Lower lobe of right lung (tissue), 2 donors: Measurements from ENCODE around the gene NCOA4. TPM values are rescaled to one million over a fixed set of nuclear protein-coding genes. Genes with fewer than 3 reads are reported as not detected.

Experiments used
- ATAC-seq, 2 donors: fragments of 200-7000 bp; cut with Tn5 transposase; one replicate each; pipeline ENCODE4 v1.9.1; 2020 to 2022; ENCODE audit warnings: mild to moderate bottlenecking in 2 of 2, moderate library complexity in 2 of 2
- DNase-seq: peaks from one replicate; pipeline ENCODE4 v3.0.0-alpha.2; 2020
- H3K27ac ChIP-seq: fragments of 200-600 bp; one replicate; pipeline ENCODE4 v1.8.0; 2022
- H3K27me3 ChIP-seq: fragments of 200-600 bp; one replicate; pipeline ENCODE4 v1.8.0; 2022; ENCODE audit warnings: low read depth
- H3K36me3 ChIP-seq: fragments of 200-600 bp; one replicate; pipeline ENCODE4 v1.8.0; 2022; ENCODE audit warnings: mild to moderate bottlenecking
- H3K4me1 ChIP-seq: fragments of 200-600 bp; one replicate; pipeline ENCODE4 v1.8.0; 2022
- H3K4me3 ChIP-seq: fragments of 200-600 bp; one replicate; pipeline ENCODE4 v1.8.0; 2022; ENCODE audit warnings: mild to moderate bottlenecking
- H3K9me3 ChIP-seq: fragments of 200-600 bp; one replicate; pipeline ENCODE4 v1.8.0; 2022
- intact Hi-C: fragments of 100-400 bp; cut with DNase I; formaldehyde crosslinking; loops from one replicate; pipeline ENCODE4 v1.11.0; 2022
- total RNA-seq: library from RNA; stranded (reverse); fragmentation: NEBNext Ultra II Directional; extraction: Animal tissue kit (Norgen Biotek cat#: 25700); gene quantifications from one replicate; pipeline ENCODE4 v1.2.1, GENCODE V29; 2021
- TF ChIP-seq, protein P1 (sequence below): fragments of 200-600 bp; IDR thresholded peaks from one replicate; pipeline ENCODE4 v1.8.0; 2022; ENCODE audit warnings: antibody characterized with exemption, mild to moderate bottlenecking
- donor health status: DM: no; HTN: yes; CAD: no; lungs with severe emphysema.

NCOA4 gene
- total RNA-seq, 1 donor from 2014 or later, result 194 TPM

DNA sequence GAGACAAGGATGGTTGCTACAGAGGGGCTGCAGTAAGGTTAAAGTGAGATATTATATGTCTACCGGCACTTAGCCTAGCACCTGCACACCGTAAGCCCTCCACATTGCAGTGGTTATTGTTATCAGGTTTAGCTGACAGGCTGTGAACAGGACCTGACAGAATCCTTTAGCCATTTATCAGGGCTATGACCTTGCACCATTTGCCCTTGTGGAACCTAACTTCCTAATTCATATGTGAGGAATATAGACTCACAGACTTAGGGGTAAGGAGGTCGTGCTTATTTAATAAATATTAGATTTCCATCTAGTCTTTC, 10.1 kb downstream of the NCOA4 start:
- no peak for ATAC-seq
- peak overlapping the region; percentile 33 for H3K4me3 ChIP-seq
- peaks cover 13% of the 10 kb centered on the region for H3K36me3 ChIP-seq
- intact Hi-C loops, result no loop called here
- no peaks in the 10 kb centered on the region for H3K9me3 ChIP-seq
- H3K27ac ChIP-seq, result peak overlapping the region; percentile 61
- TF ChIP-seq, protein P1, sequence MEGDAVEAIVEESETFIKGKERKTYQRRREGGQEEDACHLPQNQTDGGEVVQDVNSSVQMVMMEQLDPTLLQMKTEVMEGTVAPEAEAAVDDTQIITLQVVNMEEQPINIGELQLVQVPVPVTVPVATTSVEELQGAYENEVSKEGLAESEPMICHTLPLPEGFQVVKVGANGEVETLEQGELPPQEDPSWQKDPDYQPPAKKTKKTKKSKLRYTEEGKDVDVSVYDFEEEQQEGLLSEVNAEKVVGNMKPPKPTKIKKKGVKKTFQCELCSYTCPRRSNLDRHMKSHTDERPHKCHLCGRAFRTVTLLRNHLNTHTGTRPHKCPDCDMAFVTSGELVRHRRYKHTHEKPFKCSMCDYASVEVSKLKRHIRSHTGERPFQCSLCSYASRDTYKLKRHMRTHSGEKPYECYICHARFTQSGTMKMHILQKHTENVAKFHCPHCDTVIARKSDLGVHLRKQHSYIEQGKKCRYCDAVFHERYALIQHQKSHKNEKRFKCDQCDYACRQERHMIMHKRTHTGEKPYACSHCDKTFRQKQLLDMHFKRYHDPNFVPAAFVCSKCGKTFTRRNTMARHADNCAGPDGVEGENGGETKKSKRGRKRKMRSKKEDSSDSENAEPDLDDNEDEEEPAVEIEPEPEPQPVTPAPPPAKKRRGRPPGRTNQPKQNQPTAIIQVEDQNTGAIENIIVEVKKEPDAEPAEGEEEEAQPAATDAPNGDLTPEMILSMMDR, result no peak
- H3K27me3 ChIP-seq, result no peaks in the 10 kb centered on the region
- no peak for DNase-seq
- peaks cover 77% of the 10 kb centered on the region for H3K4me1 ChIP-seq

DNA sequence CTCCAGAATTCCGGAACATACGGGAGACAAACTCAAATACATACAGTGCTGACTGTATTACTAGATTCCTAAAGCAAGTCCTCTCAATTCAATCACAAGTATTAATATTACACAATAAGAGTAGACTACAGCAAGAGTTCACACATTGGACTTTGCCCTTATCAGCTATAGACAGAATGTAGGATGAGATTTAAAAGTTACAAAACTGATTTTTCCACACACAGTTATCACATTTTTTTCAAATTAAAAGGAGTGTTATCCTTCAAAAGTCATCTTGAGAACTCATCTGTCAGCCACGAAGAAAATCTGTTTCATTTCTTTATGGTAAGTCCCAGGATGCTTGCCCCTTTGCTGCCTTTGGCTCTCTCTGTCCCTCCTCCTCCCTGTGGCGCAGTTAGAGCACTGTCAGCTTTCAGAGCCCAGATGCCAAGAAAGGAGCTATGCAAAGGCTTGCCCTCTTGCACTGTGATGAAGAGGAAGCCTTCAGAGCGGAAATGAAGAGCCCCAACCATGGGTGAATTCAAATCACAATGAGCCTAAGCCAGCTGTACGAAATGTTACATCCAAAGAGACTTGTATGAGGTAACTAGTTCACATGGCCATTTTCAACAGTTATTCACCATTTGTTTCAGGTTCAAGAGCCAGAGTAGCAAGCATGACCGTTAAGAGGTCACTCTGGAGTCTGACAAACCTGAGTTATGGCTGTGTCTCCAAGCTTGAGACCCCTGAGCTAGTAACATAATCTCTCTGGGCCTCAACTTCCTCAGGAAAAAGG, 10.7 kb downstream of the NCOA4 start:
- ATAC-seq (peak in 1 of 2 donors; percentile 12), DNase-seq (no peak)
- TF ChIP-seq, protein P1, result no peak
- Histone ChIP-seq H3K9me3 (no peaks in the 10 kb centered on the region), H3K4me3 (peak overlapping the region; percentile 33), H3K36me3 (peaks cover 18% of the 10 kb centered on the region), H3K4me1 (peaks cover 77% of the 10 kb centered on the region), H3K27me3 (no peaks in the 10 kb centered on the region), H3K27ac (peak overlapping the region; percentile 61)
- intact Hi-C loops, result no loop called here

DNA sequence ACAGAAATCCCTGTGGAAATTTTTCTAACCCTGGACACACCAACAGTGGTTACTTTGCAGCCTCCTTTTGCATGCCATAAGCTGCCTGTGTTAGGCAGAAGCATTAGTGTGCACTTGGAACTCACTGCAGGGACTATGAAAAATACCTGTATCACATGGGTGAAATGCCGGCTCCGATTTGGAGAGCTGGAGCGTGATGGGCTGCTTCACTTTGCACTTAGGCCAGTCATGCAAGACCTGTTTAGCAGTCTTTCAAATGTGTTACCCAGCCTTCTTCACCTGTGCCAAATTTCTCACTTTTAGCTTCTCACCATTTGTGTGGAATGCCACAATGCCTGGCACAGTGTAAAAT, 11.3 kb downstream of the NCOA4 start:
- no peaks in the 10 kb centered on the region for H3K9me3 ChIP-seq
- H3K36me3 ChIP-seq, result peaks cover 24% of the 10 kb centered on the region
- H3K4me3 ChIP-seq, result peak overlapping the region; percentile 6
- peaks cover 72% of the 10 kb centered on the region for H3K4me1 ChIP-seq
- H3K27ac ChIP-seq, result peak overlapping the region; percentile 61
- H3K27me3 ChIP-seq, result no peaks in the 10 kb centered on the region
- ATAC-seq (peak in 1 of 2 donors; percentile 6), DNase-seq (no peak)
- TF ChIP-seq, protein P1, result no peak
- intact Hi-C loops, result no loop called here

DNA sequence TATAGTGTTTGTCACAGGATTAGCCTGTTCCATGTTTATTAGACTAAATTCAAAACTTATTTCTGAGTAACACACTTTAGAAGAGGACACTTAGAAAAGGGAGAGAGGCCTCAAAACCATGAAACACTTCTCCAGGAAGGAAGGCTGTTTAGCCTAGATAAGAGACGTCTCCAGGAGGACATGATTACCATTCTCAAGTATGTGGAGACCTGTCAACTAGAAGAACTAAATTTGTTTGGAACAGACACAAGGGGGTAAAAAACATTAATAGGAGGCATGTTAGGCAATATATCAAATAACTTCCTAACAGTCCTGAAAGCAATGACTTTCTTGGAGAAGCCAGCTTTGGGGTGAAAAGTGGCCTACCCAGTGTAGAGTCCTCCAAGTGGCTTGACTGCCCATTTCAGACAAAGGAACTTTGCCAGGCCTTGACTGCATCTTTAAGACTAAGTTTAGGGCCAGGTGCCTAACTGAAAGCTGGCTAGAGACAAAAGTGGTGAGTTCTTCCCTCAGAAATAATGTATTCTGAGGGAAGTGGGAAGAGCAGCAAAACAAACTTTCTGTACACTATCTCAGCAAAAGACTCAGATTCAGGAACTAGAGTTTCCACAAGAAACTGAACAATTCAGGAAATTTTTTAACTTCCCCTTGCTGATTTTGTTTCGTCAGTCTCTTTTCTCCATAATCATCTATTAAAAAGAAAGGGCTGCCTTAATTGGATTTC, 11.8 kb downstream of the NCOA4 start:
- Histone ChIP-seq H3K36me3 (peaks cover 29% of the 10 kb centered on the region), H3K4me3 (peak overlapping the region; percentile 1), H3K9me3 (no peaks in the 10 kb centered on the region), H3K4me1 (peaks cover 67% of the 10 kb centered on the region), H3K27ac (peak overlapping the region; percentile 61), H3K27me3 (no peaks in the 10 kb centered on the region)
- TF ChIP-seq, protein P1, result no peak
- DNase-seq (no peak), ATAC-seq (no peak)
- intact Hi-C loops, result no loop called here

DNA sequence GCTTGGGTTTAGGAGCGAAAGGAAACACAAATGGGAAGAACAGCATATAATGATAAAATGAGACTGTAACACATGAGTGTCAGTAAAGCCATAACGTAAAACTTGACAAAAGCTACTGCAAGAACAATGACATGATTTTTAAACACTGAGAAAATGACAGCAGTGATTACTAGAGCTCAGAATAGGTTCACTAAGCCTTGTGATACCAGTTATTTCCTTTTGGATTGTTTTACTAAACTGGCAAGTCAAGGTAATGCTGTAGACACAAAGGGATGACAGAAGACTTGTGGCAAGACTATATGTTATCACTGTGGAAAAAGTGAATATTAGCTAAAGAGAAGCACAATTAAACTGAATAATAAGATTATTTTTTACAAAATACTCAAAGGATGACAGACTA, 12.7 kb downstream of the NCOA4 start:
- DNase-seq, result no peak
- no peaks in the 10 kb centered on the region for H3K9me3 ChIP-seq
- TF ChIP-seq, protein P1, result no peak
- H3K27ac ChIP-seq, result peak overlapping the region; percentile 61
- intact Hi-C loops, result no loop called here
- peaks cover 38% of the 10 kb centered on the region for H3K36me3 ChIP-seq
- ATAC-seq, result no peak
- H3K27me3 ChIP-seq, result no peaks in the 10 kb centered on the region
- H3K4me1 ChIP-seq, result peaks cover 59% of the 10 kb centered on the region
- no peak overlapping the region for H3K4me3 ChIP-seq
